ENCODE data around the gene SEC24B.
A peak's percentile ranks its signal among the peaks of the same experiment; 100 is the strongest.
"Not testable (repeated sequence)": the region's sequence is repeated elsewhere in the genome, so short reads cannot be mapped to it uniquely, and the experiment has no call there.

The SEC24B gene

DNA sequence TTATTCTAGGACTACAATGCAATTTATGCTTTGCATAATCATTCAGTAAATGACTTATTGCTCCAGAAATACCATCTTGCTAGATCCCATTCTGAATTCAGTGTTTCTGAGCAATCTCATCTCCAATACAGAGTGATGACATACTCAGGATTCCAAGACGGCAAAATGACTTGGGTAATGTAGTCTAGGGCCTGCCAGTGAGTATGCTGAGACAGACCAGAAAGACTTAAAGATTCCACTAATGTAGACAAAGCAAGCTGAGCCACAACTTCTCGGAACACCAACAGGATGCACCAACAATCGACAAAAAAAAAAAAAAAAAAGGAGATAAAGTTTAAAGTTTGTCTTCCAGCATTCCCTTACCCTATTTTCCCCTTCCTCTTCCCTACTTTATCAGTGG, 919 bp upstream of the SEC24B start:
- peak; percentile 49 for DNase-seq (ENCODE audit: low read depth)

DNA sequence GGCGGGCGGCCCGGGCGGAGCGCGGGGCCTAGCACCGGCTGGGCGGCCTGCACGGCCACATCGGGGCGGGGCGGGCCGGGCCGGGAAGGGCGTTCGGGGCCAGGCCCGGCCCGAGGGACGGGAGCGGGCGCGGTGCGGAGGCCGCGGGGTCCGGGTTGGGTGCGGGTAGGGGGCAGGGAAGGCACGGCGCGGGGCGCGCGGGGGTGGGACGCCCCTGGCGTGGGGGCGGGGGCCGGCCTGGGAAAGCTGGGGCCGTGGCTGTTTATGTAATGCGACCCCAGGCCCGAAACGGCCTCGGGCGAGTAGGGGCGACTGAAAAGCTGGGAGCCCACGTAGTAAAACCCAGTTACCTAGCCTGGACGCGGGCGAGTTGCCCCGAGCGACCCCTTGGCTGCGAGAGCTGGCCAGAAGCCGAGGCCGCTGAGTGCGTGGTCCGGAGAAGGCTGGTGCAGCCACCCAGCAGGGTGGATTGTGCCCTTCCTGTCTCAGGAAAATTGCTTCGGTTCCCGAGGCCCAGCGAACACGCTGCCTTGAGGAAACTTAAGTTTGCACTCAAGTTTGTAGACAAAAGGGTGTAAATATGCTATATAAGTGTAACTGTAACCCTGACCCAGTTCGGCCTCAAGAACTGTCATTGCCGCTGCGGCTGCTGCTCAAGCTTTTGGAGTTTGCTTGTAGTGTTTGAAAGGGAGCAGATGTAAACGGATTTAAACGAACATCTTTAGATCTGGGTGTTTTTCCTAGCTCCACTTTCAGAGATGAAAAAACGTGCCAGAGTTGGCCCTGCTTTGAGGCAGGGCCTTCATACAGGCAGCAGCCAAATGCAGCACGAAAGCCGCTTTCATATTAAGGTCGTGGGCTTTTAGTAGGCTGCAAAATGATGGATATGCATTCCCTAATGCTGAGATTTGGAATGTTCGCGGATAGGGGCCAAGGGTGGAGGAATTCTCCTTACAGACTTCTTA, 674 bp downstream of the SEC24B start:
- peak; percentile 4 for DNase-seq (ENCODE audit: low read depth)

DNA sequence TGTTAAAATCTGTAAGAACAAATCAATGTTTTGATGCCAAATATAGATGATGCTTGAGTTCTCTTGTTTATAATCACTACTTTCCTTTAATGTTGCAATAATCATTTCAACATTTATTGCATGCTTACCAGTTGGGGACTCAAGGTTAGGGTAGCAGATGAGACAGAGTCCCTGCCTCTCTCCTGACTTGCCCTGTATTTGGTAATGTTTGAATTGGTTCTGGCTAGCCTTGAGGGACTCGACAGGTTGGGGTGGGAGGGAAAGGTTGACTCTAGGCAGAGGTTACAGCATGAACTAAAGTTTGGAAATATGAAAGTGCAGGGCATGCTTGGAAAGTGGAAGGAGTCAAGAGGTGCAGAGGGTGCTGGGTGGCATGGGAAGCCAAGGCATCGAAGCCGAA, 2.0 kb downstream of the SEC24B start:
- DNase-seq (ENCODE audit: low read depth), result no peak

DNA sequence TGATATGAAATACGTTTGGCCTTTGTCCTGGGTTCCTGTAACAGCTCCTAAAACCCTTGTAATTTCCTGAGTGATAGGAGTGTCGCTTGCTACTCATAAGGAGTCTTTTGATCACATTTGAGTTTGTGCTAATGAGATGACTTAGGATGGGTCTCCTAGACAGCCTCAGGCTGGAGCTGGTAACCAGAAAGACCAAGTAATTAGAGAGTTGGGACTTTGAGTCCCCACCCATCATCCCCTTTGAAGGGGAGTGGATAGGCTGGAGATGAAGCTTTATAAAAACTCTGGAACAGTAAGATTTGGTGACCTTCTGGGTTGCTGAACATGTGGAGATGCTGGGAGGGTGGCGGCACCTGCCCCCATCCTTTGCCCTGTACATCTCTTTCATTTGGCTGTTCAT, 2.9 kb downstream of the SEC24B start:
- no peak for DNase-seq (ENCODE audit: low read depth)

DNA sequence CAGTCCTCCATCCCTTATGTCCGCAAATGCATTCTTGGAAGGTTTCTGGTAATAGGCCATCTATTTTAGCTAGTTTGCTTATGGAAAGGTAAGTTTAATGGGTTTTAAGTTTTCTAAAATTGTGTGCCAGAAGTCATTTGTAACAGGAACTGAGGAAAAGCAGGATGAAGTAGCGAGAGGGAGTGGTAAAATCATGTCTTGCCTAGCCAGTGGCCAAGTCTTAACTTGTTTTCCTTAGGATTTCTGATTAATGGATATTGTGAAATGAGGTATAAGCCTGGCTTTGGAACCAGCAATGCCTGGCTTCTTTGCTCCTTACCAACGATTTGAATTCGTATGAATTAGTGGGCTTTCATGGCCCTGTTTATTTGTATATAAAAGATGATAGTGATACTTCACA, 7.3 kb downstream of the SEC24B start:
- DNase-seq (ENCODE audit: low read depth), result peak; percentile 31

DNA sequence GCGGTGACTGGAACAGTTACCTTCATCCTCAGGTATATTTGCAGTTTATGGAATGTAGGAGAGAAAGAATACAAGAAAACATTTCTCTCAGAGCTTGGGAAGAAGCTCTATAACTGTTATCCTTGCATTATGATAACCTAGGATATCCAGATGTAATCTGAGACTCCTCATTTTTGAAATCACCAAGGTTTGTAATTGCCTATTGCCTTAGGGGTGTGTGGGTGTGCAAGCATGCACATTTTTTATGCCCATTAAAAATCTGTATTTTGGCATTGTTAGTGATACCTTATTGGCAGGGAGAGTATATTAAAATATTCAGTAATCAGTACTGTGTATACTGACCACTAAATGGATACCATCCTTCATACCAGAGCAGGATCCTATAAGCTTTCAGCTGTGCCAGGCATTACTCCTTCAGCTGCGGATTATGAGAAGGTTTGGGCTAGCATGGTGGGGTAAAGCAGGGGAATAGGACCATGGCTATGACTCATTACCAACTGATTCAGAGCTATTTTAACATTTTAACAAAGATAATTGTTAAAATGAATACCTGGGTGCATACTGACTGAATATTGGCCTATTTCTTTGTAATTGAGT, 8.3 kb downstream of the SEC24B start:
- DNase-seq (ENCODE audit: low read depth), result no peak

DNA sequence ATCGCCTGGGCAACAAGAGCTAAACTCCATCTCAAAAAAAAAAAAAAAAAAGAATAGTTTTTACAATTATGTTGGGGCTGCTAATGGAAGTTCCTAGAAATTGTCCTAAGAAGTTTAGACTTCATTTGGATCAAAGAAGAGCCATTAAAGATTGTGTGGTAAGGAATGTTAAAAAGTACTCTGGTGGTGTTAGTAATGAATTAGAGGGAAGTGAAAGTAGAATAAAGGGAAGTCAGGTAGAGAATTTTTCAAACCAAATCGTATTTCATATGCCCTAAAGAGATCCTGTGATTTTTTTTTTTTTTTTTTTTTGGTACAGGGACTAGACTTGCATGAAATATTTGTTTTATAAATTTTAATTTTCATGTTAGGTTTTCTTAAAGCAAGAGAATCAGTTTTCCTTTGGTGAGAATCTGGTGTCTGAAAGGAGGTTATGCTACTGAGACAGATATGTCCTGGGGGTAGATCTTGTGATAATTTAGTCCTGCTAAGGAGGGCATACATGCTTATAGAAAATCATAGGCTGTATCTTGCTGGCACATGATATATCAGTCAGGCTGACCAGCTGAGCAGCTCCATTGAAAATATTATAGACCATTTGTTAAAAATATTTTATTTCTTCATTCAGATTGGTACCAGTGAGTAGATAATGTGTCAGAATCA, 10.7 kb downstream of the SEC24B start:
- DNase-seq (ENCODE audit: low read depth), result no peak

DNA sequence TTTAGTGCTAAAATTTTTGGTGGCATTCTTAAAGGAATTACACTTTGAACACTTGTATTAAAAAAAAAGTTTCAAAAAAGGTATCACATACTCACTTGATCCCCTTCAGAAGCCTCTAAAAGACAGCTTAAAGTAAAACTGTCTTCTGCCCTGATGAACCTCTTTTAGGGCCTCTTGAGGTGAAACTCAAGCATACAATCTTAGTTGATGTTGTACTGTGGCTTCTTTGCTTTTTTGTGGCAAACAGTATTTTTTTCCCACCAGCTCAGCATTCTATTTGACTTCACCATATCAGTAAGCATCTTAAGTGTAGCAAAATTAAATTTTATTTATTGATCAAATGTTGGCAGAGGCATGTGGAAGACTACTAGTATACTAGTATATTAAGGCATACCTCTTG, 13.7 kb downstream of the SEC24B start:
- no peak for DNase-seq (ENCODE audit: low read depth)

DNA sequence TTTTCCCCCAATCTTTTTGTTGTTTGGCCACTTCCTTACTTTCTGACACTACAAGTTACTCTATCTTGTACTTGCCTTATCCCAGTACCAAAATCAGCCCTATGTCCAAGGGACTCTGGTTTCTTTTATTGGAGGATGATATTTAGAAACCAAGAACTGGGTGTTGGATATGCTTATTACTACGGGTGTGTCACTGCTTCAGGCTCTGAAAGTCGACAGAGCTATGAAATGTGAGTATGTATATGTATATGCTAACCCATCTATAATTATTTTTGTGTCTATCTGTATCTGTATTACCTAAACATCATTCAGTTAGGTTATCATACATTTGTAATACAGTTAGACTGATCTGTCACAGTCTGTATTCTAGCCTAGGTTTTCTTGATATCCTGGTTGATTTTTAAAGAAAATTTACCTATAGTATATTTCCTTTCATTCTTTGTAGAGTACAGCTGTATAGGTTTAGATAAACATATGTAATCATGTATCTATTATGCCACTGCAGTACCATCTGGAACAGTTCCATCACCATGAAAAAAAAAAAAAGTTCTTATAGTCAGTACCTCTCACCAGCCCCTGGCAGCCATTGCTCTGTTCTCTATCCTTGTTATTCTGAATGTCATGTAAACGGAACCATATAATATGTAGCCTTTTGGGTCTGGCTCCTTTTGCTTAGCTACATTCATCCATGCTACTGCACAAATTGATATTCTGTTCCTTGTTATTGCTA, 18.1 kb downstream of the SEC24B start:
- no peak for DNase-seq (ENCODE audit: low read depth)

DNA sequence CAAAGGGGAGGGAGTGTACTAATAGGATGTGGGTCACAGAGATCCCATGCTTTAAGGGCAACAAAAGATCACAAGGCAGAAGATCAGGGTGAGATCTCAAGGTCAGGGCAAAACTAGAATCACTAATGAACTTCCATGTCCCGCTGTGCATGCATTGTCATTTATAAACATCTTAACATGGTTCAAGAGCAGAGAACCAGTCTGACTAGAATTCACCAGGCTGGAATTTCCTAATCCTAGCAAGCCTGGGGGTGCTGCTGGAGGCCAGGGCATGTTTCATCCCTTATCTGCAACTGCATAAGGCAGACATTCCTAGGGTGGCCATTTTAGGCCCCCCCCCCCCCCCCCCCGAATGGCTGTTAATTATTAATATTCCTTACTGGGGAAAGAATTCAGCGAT, 19.5 kb downstream of the SEC24B start:
- DNase-seq (ENCODE audit: low read depth), result not testable (repeated sequence)

DNA sequence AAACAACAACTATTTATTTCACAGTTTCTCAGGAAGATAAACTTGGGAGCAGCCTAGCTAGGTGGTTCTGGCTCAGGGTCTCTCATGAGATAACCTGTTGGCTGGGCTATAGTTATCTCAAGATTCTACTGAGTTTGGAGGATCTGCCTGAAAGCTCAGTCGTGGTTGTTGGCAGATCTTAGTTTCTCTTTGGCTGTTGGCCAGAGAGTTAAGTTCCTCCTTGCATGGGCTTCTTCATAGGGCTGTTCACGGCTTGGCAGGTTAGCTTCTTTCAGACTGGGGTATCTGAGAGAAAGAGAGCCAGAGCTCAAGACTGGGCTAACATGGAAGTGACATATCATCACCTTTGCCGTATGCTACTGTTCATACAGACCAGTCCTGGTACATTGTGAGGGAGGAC, 28.7 kb downstream of the SEC24B start:
- DNase-seq (ENCODE audit: low read depth), result no peak

DNA sequence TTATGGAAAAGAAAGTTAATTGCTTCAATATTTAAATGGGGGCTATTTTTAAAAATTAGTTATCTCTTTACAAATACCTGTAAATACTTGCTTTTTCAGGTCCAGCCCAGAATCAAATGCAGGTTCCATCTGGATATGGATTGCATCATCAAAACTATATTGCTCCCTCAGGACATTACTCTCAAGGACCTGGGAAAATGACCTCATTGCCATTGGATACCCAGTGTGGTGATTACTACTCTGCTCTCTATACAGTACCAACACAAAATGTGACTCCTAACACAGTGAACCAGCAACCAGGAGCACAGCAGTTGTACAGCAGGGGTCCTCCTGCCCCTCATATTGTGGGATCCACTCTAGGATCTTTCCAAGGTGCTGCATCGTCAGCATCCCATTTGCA, 29.2 kb downstream of the SEC24B start:
- peak; percentile 37 for DNase-seq (ENCODE audit: low read depth)

DNA sequence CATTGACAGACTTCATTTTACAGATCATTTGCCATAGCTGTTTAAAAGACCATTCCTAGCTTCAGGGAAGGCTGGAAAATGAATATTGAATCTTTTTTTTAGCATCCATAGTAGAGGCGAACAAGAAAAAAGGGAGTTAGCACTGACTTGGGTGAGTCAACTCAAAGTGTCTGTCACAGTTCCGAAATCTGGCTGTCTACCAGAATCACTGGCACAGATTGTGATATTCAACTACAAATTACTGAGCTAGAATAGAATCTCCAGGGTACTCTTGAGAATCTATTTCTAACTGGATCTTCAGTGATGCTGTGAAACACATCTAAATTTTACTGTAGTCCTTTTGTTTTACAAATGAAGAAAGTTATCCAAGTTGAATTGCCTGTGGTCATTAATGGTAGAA, 31.5 kb downstream of the SEC24B start:
- DNase-seq (ENCODE audit: low read depth), result peak; percentile 17

DNA sequence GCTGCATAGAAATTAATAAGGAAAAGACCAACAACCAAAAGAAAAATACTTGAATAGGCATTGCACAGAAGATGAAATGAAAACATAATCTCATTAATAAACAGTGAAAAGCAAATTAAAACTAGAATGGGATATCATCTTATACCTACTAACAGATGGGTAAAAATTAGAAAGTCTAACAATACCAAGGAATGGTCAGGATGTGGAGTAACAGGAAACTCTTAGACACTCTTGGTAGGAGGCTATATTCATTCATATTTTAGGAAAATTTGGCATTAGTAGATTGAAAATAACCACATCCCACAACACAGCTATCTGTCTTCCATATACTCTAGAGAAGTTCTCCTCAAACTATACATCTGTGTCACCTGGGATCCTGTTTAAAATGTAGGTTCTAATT, 36.3 kb downstream of the SEC24B start:
- no peak for DNase-seq (ENCODE audit: low read depth)

DNA sequence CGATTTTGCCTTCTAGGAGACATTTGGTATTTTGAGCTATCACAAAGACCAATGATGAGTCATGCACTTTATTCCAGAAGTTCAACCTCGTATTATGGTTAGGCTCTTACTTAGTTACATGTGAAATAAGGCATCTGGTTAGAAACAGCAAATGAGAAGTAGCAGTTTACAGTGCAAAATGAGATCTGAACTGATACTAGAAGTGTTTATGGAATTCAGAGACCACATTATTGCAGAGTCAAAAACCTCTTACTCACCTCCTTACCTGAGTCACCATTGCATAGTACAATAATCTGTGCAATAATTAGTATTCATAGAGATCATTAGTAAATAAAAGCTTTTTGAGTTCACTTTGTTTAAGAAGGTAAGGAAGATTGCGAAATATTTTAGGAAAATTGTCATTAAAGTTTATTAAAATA, 38.7 kb downstream of the SEC24B start:
- peak; percentile 25 for DNase-seq (ENCODE audit: low read depth)

DNA sequence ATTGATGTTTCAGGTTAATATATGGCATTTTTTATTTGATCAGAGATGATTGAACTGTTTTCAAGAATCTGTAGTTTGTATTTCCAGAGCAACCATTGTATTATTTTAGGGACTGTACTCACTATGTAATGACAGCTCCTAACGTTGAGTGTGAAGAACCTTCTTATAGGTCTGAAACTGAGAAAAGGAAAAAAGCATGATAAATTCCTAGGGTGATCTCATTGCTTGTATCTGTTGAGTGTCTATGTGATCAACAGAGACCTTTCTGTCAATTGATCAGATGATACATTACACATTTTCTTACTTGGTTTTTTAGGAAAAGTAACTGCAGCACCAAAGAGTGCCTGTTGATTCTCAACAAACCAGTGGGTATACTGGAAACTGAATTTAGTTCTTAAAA, 40.2 kb downstream of the SEC24B start:
- DNase-seq (ENCODE audit: low read depth), result no peak

DNA sequence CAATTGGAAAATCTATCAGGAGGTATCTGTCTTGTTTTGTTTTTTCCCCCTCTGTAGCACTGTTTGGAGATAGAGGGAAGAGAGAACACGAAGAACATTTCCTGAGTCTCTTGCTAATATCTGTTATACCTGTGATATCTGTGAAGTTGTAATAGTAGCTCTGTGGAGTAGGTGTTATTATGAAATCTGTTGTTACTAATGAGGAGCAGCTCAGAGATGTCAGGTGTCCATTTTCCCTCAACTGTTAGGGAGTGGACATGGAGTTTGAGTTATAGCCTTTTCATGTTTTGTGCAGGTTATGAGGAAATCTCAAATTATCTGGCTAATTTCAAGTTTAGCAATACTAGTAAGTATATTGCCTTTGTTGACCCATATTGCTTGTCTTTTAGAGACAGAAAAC, 52.4 kb downstream of the SEC24B start:
- no peak for DNase-seq (ENCODE audit: low read depth)

DNA sequence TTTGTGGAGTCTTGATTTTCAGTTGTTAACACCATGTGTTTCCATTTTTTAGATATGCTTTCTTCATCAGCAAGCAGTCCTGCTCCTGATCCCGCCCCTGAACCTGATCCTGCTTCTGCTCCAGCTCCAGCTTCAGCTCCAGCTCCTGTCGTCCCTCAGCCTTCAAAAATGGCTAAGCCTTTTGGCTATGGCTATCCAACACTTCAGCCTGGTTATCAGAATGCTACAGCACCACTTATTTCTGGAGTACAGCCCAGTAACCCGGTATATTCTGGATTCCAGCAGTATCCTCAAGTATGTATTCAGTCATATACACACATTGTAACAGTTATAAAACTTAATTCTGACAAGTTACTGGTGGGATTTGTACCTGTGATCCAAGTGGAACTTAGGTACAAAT, 60.9 kb downstream of the SEC24B start:
- DNase-seq (ENCODE audit: low read depth), result no peak

DNA sequence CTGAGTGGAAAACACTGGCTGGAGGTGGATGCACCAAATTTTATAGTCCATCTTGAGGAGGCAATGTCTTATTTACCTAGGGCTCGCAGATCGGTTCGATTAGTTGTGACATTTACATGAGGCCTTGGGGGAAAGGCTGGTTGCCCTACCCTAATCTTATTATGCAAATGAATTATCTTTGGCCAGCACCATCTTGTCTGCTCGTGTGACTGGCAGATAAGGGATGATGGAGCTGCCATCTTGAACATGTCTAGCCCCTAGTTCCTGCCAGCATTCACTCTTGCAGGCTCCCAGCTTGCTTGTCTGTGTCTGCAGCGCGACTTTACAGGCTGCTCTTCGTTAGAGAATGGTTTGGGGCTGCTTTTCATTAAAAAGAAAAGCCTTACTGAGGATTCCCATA, 61.9 kb downstream of the SEC24B start:
- no peak for DNase-seq (ENCODE audit: low read depth)

DNA sequence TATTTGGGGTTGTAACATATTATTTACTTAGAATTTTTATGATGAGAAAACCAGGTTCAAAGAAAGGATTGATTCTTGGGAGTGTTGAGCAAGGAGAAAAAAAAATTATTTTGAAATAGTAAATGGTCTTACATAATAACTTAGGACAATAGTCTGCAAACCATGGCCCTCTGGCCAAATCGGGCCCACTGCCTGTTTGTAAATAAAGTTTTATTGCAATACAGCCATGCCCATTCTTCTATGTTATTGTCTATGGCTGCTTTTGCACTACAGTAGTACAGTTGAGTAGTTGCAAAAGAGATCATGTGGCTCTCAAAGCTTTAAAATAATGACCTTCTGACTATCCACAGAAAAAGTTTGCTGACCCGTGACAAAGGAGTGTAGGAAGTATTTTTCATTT, 63.3 kb downstream of the SEC24B start:
- DNase-seq (ENCODE audit: low read depth), result no peak

DNA sequence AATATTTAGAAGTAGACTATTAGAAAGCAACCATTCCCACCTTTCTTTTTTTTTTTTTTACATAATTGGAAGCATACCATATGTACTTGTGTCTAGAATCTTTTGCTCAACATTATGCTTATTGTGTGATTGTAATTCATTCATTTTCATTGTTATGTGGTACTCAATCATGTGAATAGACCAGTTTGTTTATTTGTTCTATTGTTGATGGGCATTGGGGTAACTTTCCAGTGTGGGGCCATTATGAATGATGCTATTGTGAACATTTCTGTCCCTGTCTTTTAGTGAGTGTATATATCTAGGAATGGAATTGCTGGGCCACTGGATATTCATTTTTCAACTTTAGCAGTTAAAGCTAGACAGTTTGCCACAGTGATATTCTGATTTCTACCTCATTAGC, 63.9 kb downstream of the SEC24B start:
- DNase-seq (ENCODE audit: low read depth), result no peak

DNA sequence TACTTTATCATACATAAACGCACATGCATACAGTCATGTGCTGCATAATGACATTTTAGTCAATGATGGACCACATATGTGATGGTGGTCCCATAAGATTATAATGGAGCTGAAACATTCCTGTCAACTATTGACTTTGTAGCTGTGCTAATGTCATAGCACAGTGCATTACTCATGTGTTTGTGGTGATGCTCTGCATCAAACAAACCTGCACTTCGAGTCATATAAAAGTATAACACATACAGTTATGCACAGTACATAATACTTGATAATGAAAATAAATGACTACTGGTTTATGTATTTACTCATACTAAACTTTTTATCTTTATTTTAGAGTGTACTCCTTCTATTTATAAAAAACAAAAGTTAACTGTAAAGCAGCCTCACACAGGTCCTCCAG, 65.9 kb downstream of the SEC24B start:
- no peak for DNase-seq (ENCODE audit: low read depth)
